ENCODE data around the gene NEDD9.
A peak's percentile ranks its signal among the peaks of the same experiment; 100 is the strongest.

NEDD9 gene

DNA sequence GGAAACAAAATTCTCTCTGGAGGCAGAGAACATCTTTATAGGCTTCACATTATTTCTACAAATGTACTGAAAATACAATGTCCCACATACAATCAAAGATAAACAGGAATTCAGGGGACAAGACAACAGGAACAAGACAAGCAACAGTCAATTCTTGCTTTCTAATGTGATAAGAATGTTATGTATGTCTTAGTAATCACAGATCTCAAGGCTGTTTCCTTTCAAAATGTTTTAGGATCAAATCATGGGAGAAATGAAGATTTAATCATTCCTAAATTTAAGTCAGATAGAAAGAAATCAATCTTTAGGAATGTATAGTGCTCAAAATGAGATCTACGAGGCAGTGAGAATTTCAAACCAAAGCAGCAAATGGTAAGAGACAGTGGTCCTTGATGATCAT, 32.1 kb downstream of the NEDD9 start:
- DNase-seq = no peak

GRCh38 chr6:11198663-11199603, 33.5 kb downstream of the NEDD9 start:
- DNase-seq = peak; percentile 60

GRCh38 chr6:11197850-11198249, 34.6 kb downstream of the NEDD9 start:
- DNase-seq = no peak

GRCh38 chr6:11197175-11197536, 35.3 kb downstream of the NEDD9 start:
- no peak for DNase-seq

DNA sequence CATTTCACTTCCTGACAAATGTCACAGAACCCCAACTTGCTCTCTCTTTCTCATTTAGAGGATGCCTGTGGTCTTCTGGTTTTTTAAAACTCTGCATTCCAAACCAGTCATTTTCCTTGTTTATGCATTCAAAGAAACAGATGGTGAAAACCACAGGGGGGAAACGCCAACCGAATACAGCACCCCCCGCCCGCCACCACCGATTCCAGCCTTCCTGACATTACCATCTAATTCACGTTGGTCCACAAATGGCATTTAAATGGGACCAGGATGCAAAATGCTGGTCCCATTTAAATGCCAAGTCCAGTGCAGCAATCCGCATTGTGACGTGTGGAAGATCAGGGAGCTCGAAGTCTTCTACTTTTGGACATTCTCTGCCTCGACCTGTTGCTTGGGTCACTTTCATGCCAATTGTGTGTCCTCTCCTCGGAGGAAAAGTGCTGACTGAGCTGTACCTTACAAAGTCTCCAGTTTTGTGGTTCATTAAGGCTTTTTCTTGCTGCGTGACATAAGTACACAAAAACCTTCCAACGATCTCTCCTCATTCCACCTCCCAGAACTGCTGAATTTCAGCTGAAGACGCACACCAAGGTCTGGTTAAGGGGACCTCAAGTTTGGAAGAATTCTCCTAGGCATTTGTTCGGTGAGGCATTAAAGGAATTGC, 35.8 kb downstream of the NEDD9 start:
- no peak for DNase-seq

- DNase-seq = no peak
Measured at GRCh38 chr6:11194356-11195218, 37.9 kb downstream of the NEDD9 start.

GRCh38 chr6:11193434-11193833, 39.0 kb downstream of the NEDD9 start:
- no peak for DNase-seq

GRCh38 chr6:11192167-11192566, 40.3 kb downstream of the NEDD9 start:
- no peak for DNase-seq

DNA sequence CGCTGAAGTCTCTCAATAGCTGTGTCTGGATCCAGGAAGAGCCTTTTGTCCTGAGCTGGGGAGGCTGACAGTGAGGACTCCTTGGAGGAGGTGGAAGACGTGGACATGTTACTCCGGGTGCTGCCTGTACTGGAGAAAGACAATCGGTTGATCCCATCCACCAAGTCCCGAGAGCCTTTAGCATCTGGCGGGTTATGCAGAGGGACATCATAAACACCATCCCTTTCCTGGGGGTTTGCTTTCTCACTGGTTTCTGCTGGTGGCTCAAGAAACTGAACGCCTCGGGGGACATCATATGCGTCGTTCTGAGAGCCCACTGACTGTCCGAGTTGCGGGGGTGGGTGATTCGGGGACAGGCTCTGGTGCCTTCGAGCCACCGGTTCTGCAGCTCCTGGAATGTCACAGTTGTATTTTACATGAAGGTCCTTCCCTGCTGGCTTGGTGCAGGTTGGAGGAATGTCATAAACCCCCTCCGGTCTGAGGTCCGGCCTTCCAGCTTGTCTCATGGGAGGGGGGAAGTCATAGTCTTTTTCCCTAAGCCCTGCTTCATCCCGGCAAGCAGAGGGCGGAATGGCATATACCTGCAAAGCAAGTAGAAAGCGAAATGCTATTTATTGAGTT, 41.7 kb downstream of the NEDD9 start:
- no peak for DNase-seq

DNA sequence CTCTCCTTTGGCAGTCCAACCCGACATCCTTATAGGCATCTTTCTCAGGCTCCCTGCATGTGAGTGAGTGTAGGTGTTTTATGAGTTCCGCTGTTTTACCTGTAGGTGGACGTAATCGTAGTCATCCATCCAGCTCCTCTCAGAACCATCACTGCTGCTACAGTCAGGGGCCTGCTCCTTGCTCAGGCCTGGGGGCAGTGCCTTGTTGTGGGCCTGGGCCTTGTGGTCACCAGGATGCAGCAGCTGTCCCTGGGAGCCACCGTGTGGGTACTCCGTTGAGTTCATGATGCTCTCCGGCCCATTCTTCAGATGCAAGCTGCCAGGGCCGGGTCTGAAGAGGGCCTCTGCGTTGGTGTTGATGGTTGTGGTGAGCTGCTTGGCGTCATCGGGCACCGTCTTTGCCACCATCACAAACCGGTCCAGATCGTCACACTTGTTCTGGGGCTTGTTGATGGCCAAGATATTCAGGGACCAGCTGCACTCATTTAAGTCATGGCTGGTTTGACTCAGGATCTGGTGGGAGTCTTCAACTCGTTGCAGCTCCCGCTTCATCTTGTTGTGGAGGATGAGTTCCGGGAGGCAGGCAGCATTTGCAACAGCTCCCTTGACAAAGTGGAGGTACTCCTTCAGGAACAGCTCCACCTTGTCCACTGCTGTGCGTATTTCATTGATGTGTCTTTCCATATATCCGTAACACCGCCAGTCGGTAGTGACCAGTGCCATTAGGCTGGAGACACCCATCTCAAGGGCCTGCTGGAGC, 42.4 kb downstream of the NEDD9 start:
- DNase-seq = no peak

- no peak for DNase-seq
Measured at GRCh38 chr6:11188161-11188915, 44.1 kb downstream of the NEDD9 start.

DNA sequence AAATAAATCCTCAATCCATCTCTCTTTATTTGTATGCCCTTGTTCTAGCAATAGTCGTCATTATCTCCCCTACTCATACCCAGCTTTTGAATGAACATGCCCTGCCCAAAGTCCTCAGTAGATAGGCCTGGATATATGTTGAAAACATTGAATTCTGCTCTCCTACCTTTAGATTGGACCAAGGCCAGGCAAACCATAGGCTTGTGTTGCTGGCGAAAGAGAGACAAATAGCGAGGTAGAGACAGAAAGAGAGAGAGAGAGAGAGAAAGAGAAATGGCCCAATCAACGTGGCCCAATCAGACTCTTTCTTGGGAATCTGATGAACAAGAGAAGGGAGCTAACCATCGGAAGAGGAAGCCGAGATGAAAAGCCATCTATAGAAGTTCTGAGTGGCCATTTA, 45.2 kb downstream of the NEDD9 start:
- DNase-seq = no peak

- no peak for DNase-seq
Measured at GRCh38 chr6:11185204-11185842, 47.1 kb downstream of the NEDD9 start.

GRCh38 chr6:11183761-11184362, 48.6 kb downstream of the NEDD9 start:
- DNase-seq = no peak

GRCh38 chr6:11181478-11182136, 50.9 kb downstream of the NEDD9 start:
- DNase-seq = no peak

- DNase-seq = no peak
Measured at GRCh38 chr6:11179419-11180202, 52.9 kb downstream of the NEDD9 start.

GRCh38 chr6:11179088-11179418, 53.4 kb downstream of the NEDD9 start:
- no peak for DNase-seq

DNA sequence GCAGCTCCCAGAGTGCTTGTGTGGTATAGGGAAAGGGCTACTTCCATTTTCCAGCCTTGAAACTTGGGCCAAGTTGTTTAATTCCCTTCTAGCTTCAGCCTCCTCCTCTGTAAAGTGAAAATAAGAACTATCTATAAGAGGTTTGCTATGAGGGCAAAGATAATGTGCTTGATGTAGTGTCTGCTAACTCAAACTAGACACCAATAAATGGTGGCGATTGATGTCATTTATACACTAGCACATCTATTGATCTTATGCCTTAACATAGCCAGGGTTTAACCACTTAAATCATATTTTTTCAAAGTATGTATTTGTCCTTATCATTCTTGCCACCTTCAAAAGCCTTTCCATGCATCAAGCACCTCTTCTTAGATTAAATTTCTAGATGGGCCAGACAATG, 55.2 kb downstream of the NEDD9 start:
- DNase-seq = no peak

- DNase-seq = peak; percentile 60
Measured at GRCh38 chr6:11174242-11174611, 58.2 kb downstream of the NEDD9 start.

Data from OCI-M1 (cell line).